Fibroblast of the aortic adventitia (primary cell): ENCODE results near the gene PHACTR1. TPM values are rescaled to one million over a fixed set of nuclear protein-coding genes. Genes with fewer than 3 reads are reported as not detected.

ENCODE experiments used
- DNase-seq: peaks from one replicate; pipeline ENCODE4 v3.0.0-alpha.2; 2010; ENCODE audit warnings: low read depth
- H3K4me3 ChIP-seq: 2 replicates; pipeline ENCODE4 v1.5.1; 2011; ENCODE audit warnings: low read depth, mild to moderate bottlenecking, control low read depth, low read length, moderate library complexity
- CTCF ChIP-seq: IDR thresholded peaks from 2 replicates; pipeline ENCODE4 v1.5.1; 2011; ENCODE audit warnings: mild to moderate bottlenecking, low read length, control low read depth, inconsistent platforms; ENCODE audit not compliant: insufficient read depth
- total RNA-seq: library from RNA; depleted of rRNA; stranded (reverse); fragments of >200 nt; gene quantifications from 2 replicates; pipeline ENCODE4 v1.2.3, GENCODE V29; 2012; ENCODE audit warnings: low replicate concordance

The PHACTR1 gene
- total RNA-seq, 1 donor = 0.99 TPM

- no peak for TF ChIP-seq CTCF
- H3K4me3 ChIP-seq = no peak overlapping the region
- no peak for DNase-seq
These were observed 268.2 kb downstream of the PHACTR1 start for GRCh38 chr6:12984776-12985175.

GRCh38 chr6:12987783-12988182, 271.2 kb downstream of the PHACTR1 start:
- DNase-seq = no peak
- no peak for TF ChIP-seq CTCF
- H3K4me3 ChIP-seq = no peak overlapping the region

GRCh38 chr6:12990162-12990561, 273.6 kb downstream of the PHACTR1 start:
- TF ChIP-seq CTCF = no peak
- H3K4me3 ChIP-seq = no peak overlapping the region
- no peak for DNase-seq

GRCh38 chr6:12991435-12991834, 274.9 kb downstream of the PHACTR1 start:
- H3K4me3 ChIP-seq = no peak overlapping the region
- no peak for TF ChIP-seq CTCF
- DNase-seq = no peak

GRCh38 chr6:12992770-12993169, 276.2 kb downstream of the PHACTR1 start:
- no peak for DNase-seq
- no peak for TF ChIP-seq CTCF
- no peak overlapping the region for H3K4me3 ChIP-seq

- TF ChIP-seq CTCF = no peak
- DNase-seq = no peak
- no peak overlapping the region for H3K4me3 ChIP-seq
These were observed 276.8 kb downstream of the PHACTR1 start for GRCh38 chr6:12993283-12993898.

- DNase-seq = no peak
- no peak for TF ChIP-seq CTCF
- H3K4me3 ChIP-seq = no peak overlapping the region
These were observed 278.9 kb downstream of the PHACTR1 start for GRCh38 chr6:12995419-12995818.
